Measurements from ENCODE around the gene SLC23A3.

SLC23A3 gene

DNA sequence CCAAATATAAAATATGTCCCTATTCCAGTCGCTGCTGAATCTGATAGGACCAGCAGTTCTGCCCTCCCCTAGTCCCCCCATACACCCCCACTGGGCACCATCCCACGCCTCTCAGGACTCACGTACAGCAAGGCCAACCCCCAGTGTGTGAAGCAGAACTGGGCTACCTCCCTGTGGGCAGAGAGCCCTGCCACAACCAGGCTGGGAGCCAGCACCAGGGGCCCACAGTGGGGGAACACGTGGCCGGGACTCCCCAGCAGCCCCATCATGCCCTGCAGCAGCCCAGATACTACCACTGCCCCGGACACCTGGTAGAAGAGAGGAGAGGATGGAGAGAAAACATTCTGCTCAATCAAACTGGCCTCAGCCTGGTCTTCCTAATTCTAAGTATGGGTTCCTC, 1.3 kb downstream of the SLC23A3 start:
- TF ChIP-seq, protein P1, sequence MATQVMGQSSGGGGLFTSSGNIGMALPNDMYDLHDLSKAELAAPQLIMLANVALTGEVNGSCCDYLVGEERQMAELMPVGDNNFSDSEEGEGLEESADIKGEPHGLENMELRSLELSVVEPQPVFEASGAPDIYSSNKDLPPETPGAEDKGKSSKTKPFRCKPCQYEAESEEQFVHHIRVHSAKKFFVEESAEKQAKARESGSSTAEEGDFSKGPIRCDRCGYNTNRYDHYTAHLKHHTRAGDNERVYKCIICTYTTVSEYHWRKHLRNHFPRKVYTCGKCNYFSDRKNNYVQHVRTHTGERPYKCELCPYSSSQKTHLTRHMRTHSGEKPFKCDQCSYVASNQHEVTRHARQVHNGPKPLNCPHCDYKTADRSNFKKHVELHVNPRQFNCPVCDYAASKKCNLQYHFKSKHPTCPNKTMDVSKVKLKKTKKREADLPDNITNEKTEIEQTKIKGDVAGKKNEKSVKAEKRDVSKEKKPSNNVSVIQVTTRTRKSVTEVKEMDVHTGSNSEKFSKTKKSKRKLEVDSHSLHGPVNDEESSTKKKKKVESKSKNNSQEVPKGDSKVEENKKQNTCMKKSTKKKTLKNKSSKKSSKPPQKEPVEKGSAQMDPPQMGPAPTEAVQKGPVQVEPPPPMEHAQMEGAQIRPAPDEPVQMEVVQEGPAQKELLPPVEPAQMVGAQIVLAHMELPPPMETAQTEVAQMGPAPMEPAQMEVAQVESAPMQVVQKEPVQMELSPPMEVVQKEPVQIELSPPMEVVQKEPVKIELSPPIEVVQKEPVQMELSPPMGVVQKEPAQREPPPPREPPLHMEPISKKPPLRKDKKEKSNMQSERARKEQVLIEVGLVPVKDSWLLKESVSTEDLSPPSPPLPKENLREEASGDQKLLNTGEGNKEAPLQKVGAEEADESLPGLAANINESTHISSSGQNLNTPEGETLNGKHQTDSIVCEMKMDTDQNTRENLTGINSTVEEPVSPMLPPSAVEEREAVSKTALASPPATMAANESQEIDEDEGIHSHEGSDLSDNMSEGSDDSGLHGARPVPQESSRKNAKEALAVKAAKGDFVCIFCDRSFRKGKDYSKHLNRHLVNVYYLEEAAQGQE (IDR thresholded peaks at IDR 0.05; ENCODE audit: insufficient read depth in 1 of 2, low read depth in 2 of 2, low read length in 2 of 2), result no peak
- TF ChIP-seq SIN3A (IDR thresholded peaks at IDR 0.05; ENCODE audit: borderline replicate concordance, insufficient read depth, low read length) (no peak), TAF1 (IDR thresholded peaks at IDR 0.05; ENCODE audit: borderline replicate concordance, insufficient read depth, low read length) (no peak), FOXP2 (optimal IDR thresholded peaks at IDR 0.05; ENCODE audit: borderline replicate concordance, extremely low read depth, extremely low read length, insufficient read depth) (no peak), POLR2AphosphoS5 (IDR thresholded peaks at IDR 0.05; ENCODE audit: low read depth, low read length) (no peak)

DNA sequence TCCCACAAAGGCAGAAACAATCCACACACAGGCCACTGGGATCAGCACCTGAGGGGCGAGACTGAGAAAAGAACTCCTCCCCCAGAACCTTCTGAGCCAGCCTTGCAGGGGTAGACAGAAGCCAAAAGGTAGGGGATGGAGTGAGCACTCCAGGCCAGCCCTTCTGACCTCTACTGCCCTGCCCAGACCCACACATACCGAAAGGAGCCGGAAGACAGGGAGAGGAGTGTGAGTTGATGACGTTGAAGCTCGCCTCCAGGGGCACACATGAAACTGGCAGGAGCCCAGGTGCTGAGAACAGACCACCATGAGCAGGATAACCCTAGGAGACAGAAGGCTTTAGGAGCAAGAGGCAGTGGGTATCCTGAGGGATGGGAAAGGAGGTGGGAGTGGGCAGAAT, 1.8 kb downstream of the SLC23A3 start:
- TF ChIP-seq, protein P1 (IDR thresholded peaks at IDR 0.05; ENCODE audit: insufficient read depth in 1 of 2, low read depth in 2 of 2, low read length in 2 of 2), result no peak
- TF ChIP-seq FOXP2 (optimal IDR thresholded peaks at IDR 0.05; ENCODE audit: borderline replicate concordance, extremely low read depth, extremely low read length, insufficient read depth) (no peak), POLR2AphosphoS5 (IDR thresholded peaks at IDR 0.05; ENCODE audit: low read depth, low read length) (no peak), SIN3A (IDR thresholded peaks at IDR 0.05; ENCODE audit: borderline replicate concordance, insufficient read depth, low read length) (no peak), TAF1 (IDR thresholded peaks at IDR 0.05; ENCODE audit: borderline replicate concordance, insufficient read depth, low read length) (no peak)

DNA sequence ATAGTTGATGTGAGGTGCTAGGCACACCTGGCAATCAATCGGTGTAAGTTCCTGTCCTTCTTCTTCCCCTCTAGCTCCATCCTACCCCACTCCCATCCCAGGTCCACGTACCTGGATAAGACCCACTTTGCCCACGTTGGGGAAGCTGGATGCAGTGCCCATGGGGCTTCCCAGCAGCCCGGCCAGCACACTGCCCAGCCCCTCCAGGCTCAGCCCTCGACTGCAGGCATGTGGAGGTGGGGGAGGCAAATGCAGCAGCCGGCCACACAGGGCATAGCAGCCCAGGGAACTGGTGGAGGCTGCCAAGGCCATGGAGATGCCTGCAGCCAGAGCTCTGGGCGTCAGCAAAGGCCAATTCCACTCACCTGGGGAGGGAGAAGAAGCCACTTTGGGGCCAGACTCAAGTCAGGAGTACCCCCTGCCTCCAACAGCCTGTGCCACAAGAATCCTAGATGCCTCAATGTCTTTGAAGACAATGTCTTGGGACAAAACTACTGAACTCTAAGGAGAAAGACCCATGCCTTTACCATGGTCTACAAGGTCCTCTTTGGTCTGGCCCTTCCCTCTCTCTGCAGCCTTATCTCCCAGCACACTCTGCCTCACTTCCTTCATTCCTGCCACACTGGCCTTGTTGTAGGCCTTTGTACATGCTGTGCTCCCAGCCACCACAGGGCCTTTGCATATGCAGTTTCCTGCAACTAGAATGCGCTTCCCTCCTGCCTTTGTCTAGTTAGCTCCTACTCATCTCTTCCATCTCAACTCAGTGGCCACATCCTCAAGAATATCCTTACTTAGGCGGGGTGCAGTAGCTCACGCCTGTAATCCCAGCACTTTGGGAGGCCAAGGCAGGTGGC, 4.5 kb downstream of the SLC23A3 start:
- TF ChIP-seq POLR2AphosphoS5 (IDR thresholded peaks at IDR 0.05; ENCODE audit: low read depth, low read length), result no peak
- TF ChIP-seq FOXP2 (optimal IDR thresholded peaks at IDR 0.05; ENCODE audit: borderline replicate concordance, extremely low read depth, extremely low read length, insufficient read depth), result no peak
- no peak for TF ChIP-seq TAF1 (IDR thresholded peaks at IDR 0.05; ENCODE audit: borderline replicate concordance, insufficient read depth, low read length)
- TF ChIP-seq, protein P1 (IDR thresholded peaks at IDR 0.05; ENCODE audit: insufficient read depth in 1 of 2, low read depth in 2 of 2, low read length in 2 of 2), result no peak
- TF ChIP-seq SIN3A (IDR thresholded peaks at IDR 0.05; ENCODE audit: borderline replicate concordance, insufficient read depth, low read length), result no peak

DNA sequence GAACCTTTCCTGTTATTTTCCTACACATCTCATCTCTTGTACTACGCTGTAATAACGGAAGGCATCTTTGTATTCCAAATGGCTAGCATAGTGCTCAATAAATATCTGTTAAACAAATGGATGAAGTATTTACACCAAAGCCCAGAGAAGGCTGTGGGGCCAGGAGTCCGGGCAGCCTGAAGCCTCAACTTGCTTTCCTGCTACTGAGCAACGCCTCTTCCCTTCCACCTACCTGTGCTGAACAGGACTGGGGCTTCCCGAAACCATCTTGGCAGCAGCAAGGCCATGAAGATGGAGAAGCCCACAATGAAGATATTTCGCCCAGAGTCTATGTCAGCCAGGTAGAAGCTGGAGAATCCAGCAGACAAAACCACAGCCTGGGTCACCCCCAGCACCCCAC, 6.7 kb downstream of the SLC23A3 start:
- TF ChIP-seq TAF1 (IDR thresholded peaks at IDR 0.05; ENCODE audit: borderline replicate concordance, insufficient read depth, low read length), result no peak
- TF ChIP-seq, protein P1 (IDR thresholded peaks at IDR 0.05; ENCODE audit: insufficient read depth in 1 of 2, low read depth in 2 of 2, low read length in 2 of 2), result no peak
- no peak for TF ChIP-seq POLR2AphosphoS5 (IDR thresholded peaks at IDR 0.05; ENCODE audit: low read depth, low read length)
- no peak for TF ChIP-seq FOXP2 (optimal IDR thresholded peaks at IDR 0.05; ENCODE audit: borderline replicate concordance, extremely low read depth, extremely low read length, insufficient read depth)
- no peak for TF ChIP-seq SIN3A (IDR thresholded peaks at IDR 0.05; ENCODE audit: borderline replicate concordance, insufficient read depth, low read length)

Data from PFSK-1 (cell line).